CD4-positive, alpha-beta T cell treated with Interleukin-12 subunit alpha and Interleukin-12 subunit beta, for 1 hour (primary cell): ENCODE measurements around the gene CASKIN2.
"Not testable (repeated sequence)": the region's sequence is repeated elsewhere in the genome, so short reads cannot be mapped to it uniquely, and the experiment has no call there.

Experiments used
- DNase-seq: peaks from one replicate; pipeline ENCODE4 v3.0.0-alpha.2; 2020

CASKIN2 gene

GRCh38 chr17:75459246-75459589 lies 56.1 kb downstream of the CASKIN2 start:
- no peak for DNase-seq

- no peak for DNase-seq
Observed at GRCh38 chr17:75457047-75457654, 58.2 kb downstream of the CASKIN2 start.

DNA sequence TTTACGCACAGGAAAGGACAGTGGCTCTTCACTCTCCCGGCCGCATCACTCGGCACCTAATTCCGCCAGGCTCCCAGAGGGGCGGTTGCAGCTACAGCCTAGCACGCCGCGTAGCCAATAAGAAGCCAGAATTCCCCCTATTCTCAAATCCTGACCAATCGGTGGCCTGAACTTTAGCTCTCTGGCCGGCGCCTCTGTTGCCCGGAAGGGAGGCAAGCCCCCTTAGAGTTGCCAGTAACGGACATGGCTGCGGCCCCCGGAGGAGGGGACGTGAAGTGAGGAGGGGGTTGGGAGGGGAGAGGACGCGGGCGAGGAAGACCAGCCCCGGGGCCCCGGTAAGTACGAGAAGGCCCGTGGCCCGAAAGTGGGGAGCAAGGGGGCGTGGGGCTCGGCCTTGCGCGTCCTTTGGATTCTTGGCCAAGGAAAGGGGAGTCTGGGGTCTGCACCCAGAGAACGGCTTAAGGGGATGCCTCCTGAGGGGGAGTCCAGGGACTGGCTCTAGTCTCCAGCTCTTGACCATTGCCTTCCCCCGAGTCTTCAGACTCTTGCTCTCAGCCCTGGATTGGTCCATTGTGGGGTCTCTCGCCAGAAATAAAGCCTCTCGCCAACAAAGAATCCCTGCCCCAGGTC lies 58.8 kb downstream of the CASKIN2 start, which contains the start of gene TMEM94:
TMEM94 (plus strand) TSS at position 219 of the 630 bp plus-strand sequence. CDS start 15,271 bp downstream, outside the sequence.
- peak; percentile 96 for DNase-seq

DNA sequence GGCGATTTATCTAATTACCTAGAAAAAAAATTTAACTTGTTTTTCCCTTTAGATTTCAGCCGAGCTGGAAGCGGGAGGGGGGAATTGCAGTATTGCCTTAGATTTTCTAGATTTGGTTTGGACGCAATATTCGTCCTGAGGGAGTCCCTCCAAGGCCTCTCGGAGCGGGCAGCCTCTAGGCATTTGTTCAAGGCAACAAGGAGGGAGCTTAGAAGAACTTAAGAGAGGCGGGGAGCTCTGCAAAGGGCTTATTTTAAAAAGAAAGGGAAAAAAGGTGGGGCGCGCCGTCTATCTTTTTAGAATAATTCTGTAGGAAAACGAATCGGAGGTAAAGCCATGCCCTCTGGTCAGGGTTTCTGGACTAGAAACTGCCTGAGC lies 59.3 kb downstream of the CASKIN2 start:
- no peak for DNase-seq

DNA sequence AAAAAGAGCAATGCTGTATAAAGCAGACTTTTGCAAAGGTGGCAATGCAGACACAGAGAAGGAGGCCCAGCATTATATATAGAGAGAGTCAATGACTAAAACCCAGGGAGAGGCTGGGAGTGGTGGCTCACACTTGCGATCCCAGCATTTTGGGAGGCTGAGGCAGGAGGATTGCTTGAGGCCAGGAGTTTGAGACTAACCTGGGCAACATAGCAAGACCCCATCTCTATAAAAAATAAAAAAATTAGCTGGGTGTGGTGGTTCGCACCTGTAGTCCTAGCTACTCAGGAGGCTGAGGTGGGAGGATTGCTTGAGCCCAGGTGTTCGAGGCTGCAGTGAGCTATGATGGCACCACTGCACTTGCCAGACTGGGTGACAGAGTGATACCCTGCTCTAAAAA lies 60.7 kb downstream of the CASKIN2 start:
- not testable (repeated sequence) for DNase-seq

DNA sequence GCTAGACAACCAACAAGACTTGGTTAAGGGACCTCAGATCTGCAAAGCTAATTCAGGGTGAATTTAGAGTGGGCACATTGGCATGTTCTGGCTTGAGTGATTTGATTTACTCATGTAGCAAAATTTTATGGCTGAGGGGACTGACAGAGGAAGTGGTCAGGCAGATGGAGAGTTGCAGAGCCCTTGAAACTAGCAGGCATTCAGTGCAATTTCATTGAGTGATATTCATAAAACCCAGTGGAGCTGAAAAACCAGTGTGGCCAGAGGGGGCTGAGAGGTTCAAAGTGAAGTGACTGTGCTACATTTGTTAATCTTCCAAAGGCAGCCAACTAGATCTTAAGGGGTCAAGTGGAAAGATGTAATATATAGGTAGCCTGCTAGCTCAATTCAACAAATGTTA lies 61.1 kb downstream of the CASKIN2 start:
- no peak for DNase-seq

GRCh38 chr17:75450270-75450669 lies 65.1 kb downstream of the CASKIN2 start:
- no peak for DNase-seq
